Stimulated activated CD8-positive, alpha-beta memory T cell treated with anti-CD3 and anti-CD28 coated beads, Interleukin-12 subunit alpha, Interleukin-12 subunit beta, amount 100 ng/mL, for 24 hours (primary cell): ENCODE measurements around the gene UBA52.
A peak's percentile ranks its signal among the peaks of the same experiment; 100 is the strongest.
"Not testable (repeated sequence)": the region's sequence is repeated elsewhere in the genome, so short reads cannot be mapped to it uniquely, and the experiment has no call there.

ENCODE experiments used
- DNase-seq: peaks from one replicate; pipeline ENCODE4 v3.0.0-alpha.2; 2020; ENCODE audit errors: extremely low read depth

UBA52 gene

GRCh38 chr19:18557411-18558201 is 14.1 kb upstream of the UBA52 start, which contains the start of gene KXD1:
KXD1 (plus strand) TSS chr19:18557870; CDS start chr19:18562057, 4,187 bp downstream.
- DNase-seq: peak; percentile 95

- DNase-seq: no peak
These were observed 13.5 kb upstream of the UBA52 start for GRCh38 chr19:18558202-18558555.

GRCh38 chr19:18558604-18559003 is 13.1 kb upstream of the UBA52 start:
- DNase-seq: no peak

- no peak for DNase-seq
These were observed 12.0 kb upstream of the UBA52 start for GRCh38 chr19:18559685-18560084.

GRCh38 chr19:18562086-18562485 is 9.6 kb upstream of the UBA52 start:
- DNase-seq: no peak

GRCh38 chr19:18566953-18567352 is 4.7 kb upstream of the UBA52 start:
- DNase-seq: no peak

GRCh38 chr19:18568367-18568766 is 3.3 kb upstream of the UBA52 start:
- no peak for DNase-seq

- DNase-seq: no peak
These were observed 3.1 kb downstream of the UBA52 start for GRCh38 chr19:18574691-18575291.

GRCh38 chr19:18576383-18576782 is 4.7 kb downstream of the UBA52 start:
- no peak for DNase-seq

GRCh38 chr19:18577365-18577914 is 5.8 kb downstream of the UBA52 start:
- no peak for DNase-seq

GRCh38 chr19:18580311-18580710 is 8.7 kb downstream of the UBA52 start:
- DNase-seq: no peak

- no peak for DNase-seq
These were observed 14.6 kb downstream of the UBA52 start for GRCh38 chr19:18586306-18586705.

- no peak for DNase-seq
These were observed 15.9 kb downstream of the UBA52 start for GRCh38 chr19:18587561-18587960.

- DNase-seq: no peak
These were observed 16.4 kb downstream of the UBA52 start for GRCh38 chr19:18587962-18588610.

- DNase-seq: peak; percentile 77
These were observed 17.1 kb downstream of the UBA52 start, which contains the start of gene REX1BD for GRCh38 chr19:18588611-18589379. REX1BD (plus strand) TSS chr19:18588798; CDS start chr19:18588802, 4 bp downstream.

- DNase-seq: no peak
These were observed 18.0 kb downstream of the UBA52 start for GRCh38 chr19:18589380-18590272.

- no peak for DNase-seq
These were observed 18.9 kb downstream of the UBA52 start for GRCh38 chr19:18590273-18591272.

- DNase-seq: no peak
These were observed 20.2 kb downstream of the UBA52 start for GRCh38 chr19:18591735-18592385.

GRCh38 chr19:18592732-18593131 is 21.1 kb downstream of the UBA52 start:
- not testable (repeated sequence) for DNase-seq
